ENCODE results near the gene PI4KB. TPM values are rescaled to one million over a fixed set of nuclear protein-coding genes. Genes with fewer than 3 reads are reported as not detected.

PI4KB gene
- total and polyA plus RNA-seq, 9 of the 15 experiments (the other 6 are each of a cell fraction or from before 2014, with no cell fraction given) = 3.1 to 65.4 (median 45.1) TPM

GRCh38 chr1:151370211-151370911 lies 43.1 kb upstream of the PI4KB start (continued):
- TF ChIP-seq, protein P1, sequence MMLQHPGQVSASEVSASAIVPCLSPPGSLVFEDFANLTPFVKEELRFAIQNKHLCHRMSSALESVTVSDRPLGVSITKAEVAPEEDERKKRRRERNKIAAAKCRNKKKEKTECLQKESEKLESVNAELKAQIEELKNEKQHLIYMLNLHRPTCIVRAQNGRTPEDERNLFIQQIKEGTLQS (IDR thresholded peaks at IDR 0.05) = no peak
- TF ChIP-seq, protein P1 (CRISPR knock-in tag; conservative IDR thresholded peaks at IDR 0.05) = no peak
- no peak for TF ChIP-seq UBTF (IDR thresholded peaks at IDR 0.05; ENCODE audit: borderline replicate concordance in 1 of 2, low read depth in 2 of 2, low read length in 2 of 2)
- TF ChIP-seq USF2 (CRISPR knock-in tag; IDR thresholded peaks at IDR 0.05) = no peak
- no peak for TF ChIP-seq GABPA (tag; conservative IDR thresholded peaks at IDR 0.05; ENCODE audit: low read depth)
- TF ChIP-seq FOXK2 (conservative IDR thresholded peaks at IDR 0.05 in 1 of 2, IDR thresholded peaks at IDR 0.05 in 1 of 2; ENCODE audit: low read depth in 2 of 2) = no peak
- no peak for TF ChIP-seq FOS (IDR thresholded peaks at IDR 0.05; ENCODE audit: extremely low read depth, insufficient read length)
- no peak for TF ChIP-seq GABPB2 (CRISPR knock-in tag; conservative IDR thresholded peaks at IDR 0.05)
- no peak for TF ChIP-seq FOXP1 (CRISPR knock-in tag; IDR thresholded peaks at IDR 0.05)
- TF ChIP-seq, protein P2, sequence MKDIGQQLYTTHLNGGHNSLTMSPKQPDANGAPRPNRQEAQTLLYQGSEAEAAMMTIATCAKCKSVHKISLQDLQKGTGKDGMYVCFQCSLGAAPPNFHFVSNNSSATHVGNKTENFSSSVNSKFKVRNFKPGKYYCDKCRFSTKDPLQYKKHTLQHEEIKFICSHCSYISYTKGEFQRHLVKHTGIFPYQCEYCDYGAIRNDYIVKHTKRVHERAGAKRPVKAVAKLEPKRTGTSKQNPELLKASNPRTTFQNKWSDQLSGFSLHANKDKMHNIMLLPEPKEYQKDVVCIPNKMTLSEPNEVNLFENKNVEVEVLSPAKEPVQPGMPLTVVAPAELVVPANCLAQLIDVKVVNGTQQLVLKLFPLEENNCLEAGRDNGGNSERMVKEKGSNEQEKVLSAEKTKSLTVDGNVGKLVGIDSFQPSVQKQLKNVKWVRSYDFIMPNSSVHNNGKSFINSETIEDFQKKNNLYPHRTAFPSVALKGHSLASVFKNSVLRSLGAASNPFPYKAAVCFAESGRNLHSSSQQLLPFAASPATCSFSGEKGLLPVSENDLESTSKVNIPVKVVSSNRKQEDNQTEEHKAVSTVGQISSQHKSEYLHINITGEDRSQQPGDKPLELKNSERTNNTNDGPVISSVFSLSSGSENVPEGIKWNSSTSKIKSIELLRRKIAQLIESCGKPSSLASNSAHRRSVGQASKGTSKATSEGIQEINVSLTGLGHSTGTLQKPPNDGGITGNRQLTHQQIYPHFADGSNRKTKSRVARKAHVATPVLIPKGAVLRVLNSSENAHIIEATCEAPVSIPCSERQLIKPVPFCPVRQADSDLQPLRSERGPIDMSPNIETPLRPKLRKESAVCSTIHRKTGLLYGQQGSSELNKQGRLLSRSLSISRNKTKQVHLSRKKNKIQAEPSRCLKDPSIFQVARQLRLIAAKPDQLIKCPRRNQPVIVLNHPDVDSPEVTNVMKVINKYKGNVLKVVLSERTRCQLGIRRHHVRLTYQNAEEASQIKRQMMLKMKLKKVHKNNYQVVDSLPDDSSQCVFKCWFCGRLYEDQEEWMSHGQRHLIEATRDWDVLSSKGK (CRISPR knock-in tag; IDR thresholded peaks at IDR 0.05) = no peak
- no peak for TF ChIP-seq ZNF263 (CRISPR knock-in tag; IDR thresholded peaks at IDR 0.05; ENCODE audit: borderline replicate concordance)
- TF ChIP-seq ATF7 (IDR thresholded peaks at IDR 0.05) = 0 out of 2 replicates have a peak, but pooled peaks have one; percentile 13
- TF ChIP-seq, protein P3, sequence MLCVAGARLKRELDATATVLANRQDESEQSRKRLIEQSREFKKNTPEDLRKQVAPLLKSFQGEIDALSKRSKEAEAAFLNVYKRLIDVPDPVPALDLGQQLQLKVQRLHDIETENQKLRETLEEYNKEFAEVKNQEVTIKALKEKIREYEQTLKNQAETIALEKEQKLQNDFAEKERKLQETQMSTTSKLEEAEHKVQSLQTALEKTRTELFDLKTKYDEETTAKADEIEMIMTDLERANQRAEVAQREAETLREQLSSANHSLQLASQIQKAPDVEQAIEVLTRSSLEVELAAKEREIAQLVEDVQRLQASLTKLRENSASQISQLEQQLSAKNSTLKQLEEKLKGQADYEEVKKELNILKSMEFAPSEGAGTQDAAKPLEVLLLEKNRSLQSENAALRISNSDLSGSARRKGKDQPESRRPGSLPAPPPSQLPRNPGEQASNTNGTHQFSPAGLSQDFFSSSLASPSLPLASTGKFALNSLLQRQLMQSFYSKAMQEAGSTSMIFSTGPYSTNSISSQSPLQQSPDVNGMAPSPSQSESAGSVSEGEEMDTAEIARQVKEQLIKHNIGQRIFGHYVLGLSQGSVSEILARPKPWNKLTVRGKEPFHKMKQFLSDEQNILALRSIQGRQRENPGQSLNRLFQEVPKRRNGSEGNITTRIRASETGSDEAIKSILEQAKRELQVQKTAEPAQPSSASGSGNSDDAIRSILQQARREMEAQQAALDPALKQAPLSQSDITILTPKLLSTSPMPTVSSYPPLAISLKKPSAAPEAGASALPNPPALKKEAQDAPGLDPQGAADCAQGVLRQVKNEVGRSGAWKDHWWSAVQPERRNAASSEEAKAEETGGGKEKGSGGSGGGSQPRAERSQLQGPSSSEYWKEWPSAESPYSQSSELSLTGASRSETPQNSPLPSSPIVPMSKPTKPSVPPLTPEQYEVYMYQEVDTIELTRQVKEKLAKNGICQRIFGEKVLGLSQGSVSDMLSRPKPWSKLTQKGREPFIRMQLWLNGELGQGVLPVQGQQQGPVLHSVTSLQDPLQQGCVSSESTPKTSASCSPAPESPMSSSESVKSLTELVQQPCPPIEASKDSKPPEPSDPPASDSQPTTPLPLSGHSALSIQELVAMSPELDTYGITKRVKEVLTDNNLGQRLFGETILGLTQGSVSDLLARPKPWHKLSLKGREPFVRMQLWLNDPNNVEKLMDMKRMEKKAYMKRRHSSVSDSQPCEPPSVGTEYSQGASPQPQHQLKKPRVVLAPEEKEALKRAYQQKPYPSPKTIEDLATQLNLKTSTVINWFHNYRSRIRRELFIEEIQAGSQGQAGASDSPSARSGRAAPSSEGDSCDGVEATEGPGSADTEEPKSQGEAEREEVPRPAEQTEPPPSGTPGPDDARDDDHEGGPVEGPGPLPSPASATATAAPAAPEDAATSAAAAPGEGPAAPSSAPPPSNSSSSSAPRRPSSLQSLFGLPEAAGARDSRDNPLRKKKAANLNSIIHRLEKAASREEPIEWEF (CRISPR knock-in tag; IDR thresholded peaks at IDR 0.05) = no peak
- TF ChIP-seq KLF6 (CRISPR knock-in tag; IDR thresholded peaks at IDR 0.05; ENCODE audit: borderline replicate concordance) = no peak
